Heart right ventricle (tissue), 16 donors: ENCODE results near the gene JOSD2. TPM values are rescaled to one million over a fixed set of nuclear protein-coding genes. Genes with fewer than 3 reads are reported as not detected.

Experiments
- ATAC-seq, 8 donors: fragments of 200-7000 bp; cut with Tn5 transposase; one replicate each; pipeline ENCODE4 v1.9.1; 2020; ENCODE audit warnings: mild to moderate bottlenecking in 8 of 8, moderate library complexity in 8 of 8, moderate number of reproducible peaks in 1 of 8
- DNase-seq, 2 donors: peaks; one replicate each; pipeline ENCODE4 v3.0.0-alpha.2; 2020
- H3K27ac ChIP-seq, 10 donors: fragments of 200-600 bp; sonication (generic) in 2 of 10; one replicate each; pipeline versions ENCODE4 v1.5.0 to v1.8.0; 2020 to 2022; ENCODE audit warnings: mild to moderate bottlenecking in 3 of 10
- H3K27me3 ChIP-seq, 7 donors: fragments of 200-600 bp; one replicate each; pipeline ENCODE4 v1.8.0; 2021 to 2022; ENCODE audit warnings: mild to moderate bottlenecking in 2 of 7
- H3K36me3 ChIP-seq, 9 donors: fragments of 200-600 bp; sonication (generic) in 1 of 9; one replicate each; pipeline versions ENCODE4 v1.5.0 to v1.8.0; 2020 to 2022; ENCODE audit warnings: mild to moderate bottlenecking in 2 of 9
- H3K4me1 ChIP-seq, 9 donors: fragments of 200-600 bp; sonication (generic) in 1 of 9; one replicate each; pipeline versions ENCODE4 v1.5.0 to v1.8.0; 2020 to 2022; ENCODE audit warnings: mild to moderate bottlenecking in 4 of 9
- H3K4me3 ChIP-seq, 10 donors: fragments of 200-600 bp; sonication (generic) in 2 of 10; one replicate each; pipeline versions ENCODE4 v1.5.0 to v1.8.0; 2020 to 2022; ENCODE audit warnings: mild to moderate bottlenecking in 7 of 10, moderate library complexity in 2 of 10
- H3K9me3 ChIP-seq, 11 donors: fragments of 200-600 bp in 10 of 11; sonication (generic) in 2 of 11; one replicate each; pipeline versions ENCODE4 v1.5.0 to v1.8.0; 2013 to 2022; ENCODE audit warnings: mild to moderate bottlenecking in 2 of 11, control low read depth in 1 of 11, moderate library complexity in 1 of 11
- CTCF ChIP-seq, 9 donors: fragments of 200-600 bp; sonication (generic) in 2 of 9; IDR thresholded peaks; one replicate each; pipeline versions ENCODE4 v1.5.0 to v1.8.0; 2021 to 2022; ENCODE audit warnings: antibody characterized with exemption in 9 of 9, mild to moderate bottlenecking in 5 of 9, moderate library complexity in 1 of 9
- WGBS, 2 donors: extraction: QIAGEN DNeasy Blood & Tissue Kit; methylation state at CpG; one replicate each; pipeline ENCODE4 v1.1.7; 2013; ENCODE audit warnings: inconsistent platforms in 1 of 2; 5-methylcytosine and 5-hydroxymethylcytosine counted together
- intact Hi-C, 10 donors: fragments of 100-400 bp; cut with DNase I; formaldehyde crosslinking; loops; one replicate each; pipeline versions ENCODE4 v1.11.1 to v1.14.2; 2022
- polyA plus RNA-seq, 2 donors: library from polyadenylated mRNA; stranded (reverse); fragments of 200-250 nt; gene quantifications; one replicate each; pipeline ENCODE4 v1.2.3, GENCODE V29; 2013
- total RNA-seq, 10 donors: library from RNA; stranded (reverse); fragmentation: NEBNext Ultra II Directional in 3 of 10; extraction: Animal tissue kit (Norgen Biotek cat#: 25700) in 3 of 10; gene quantifications; one replicate each; pipeline versions ENCODE4 v1.2.1 to v1.2.4, GENCODE V29; 2021 to 2023
- donor health status: Arrhythmogenic right ventricular cardiomyopathy.
- donor health status: ischemic (EF 13 %, LVEDD 7.1; RV severe dilation, severe dysfunction).
- donor health status: healthy with polysubstance abuse.
- donor health status: DM: no; HTN: yes; CAD: no.
- donor health status: DM: no; HTN: no; CAD: no.
- donor health status: ischemic (EF 25% LVEDD 6.9; RV normal size, moderate dysfunction).
- donor health status: ischemic (EF 25% LVEDD 5.7; RV mildly dilated, moderate dysfunction).
- donor health status: healthy.
- donor health status: DM: yes; HTN: yes; CAD: no.
- donor health status: Ischemic cardiomyopathy.
- donor health status: ischemic (EF 35%, LVEDD 5.7; RV mildly dilated, moderate dysfunction).
- donor health status: nonischemic (EF 11% LVEDD 7.7; RV severe dilation, severe dysfunction).
- donor health status: DM: yes; HTN: yes; CAD: no.
- donor health status: PGD.
- donor health status: ischemic (EF 29% LVEDD 5.4; RV normal size, mild dysfunction).
- donor health status: nonischemic (EF 23%, LVEDD 6.1; RV moderate dilation, normal function).

Gene JOSD2
- total and polyA plus RNA-seq, 12 donors = 13.3 to 69.6 (median 31.0) TPM

- intact Hi-C loops = no loop called here
- Histone ChIP-seq H3K4me1 (peaks cover 0 to 20% (median 10%) of the 10 kb centered on the region in 9 donors), H3K36me3 (no peaks in the 10 kb centered on the region), H3K27ac (peak overlapping the region in 1 of 10 donors; percentile 9), H3K27me3 (peaks cover 0 to 63% (median 39%) of the 10 kb centered on the region in 7 donors), H3K9me3 (no peaks in the 10 kb centered on the region), H3K4me3 (peak overlapping the region in 6 of 10 donors; percentile 44 to 55 (median 50))
- TF ChIP-seq CTCF (IDR thresholded peaks at IDR 0.05) = no peak
- WGBS, 2 donors = 22 to 25% methylated on average over 19 to 20 of the region's 20 CpGs
- ATAC-seq = no peak
- DNase-seq = no peak
These were observed 46.1 kb upstream of the JOSD2 start for GRCh38 chr19:50557009-50557613.

- peak; percentile 64 to 88 (median 80) for ATAC-seq
- Histone ChIP-seq H3K4me3 (peak overlapping the region in 9 of 10 donors; percentile 11 to 55 (median 48)), H3K27me3 (peaks cover 0 to 67% (median 45%) of the 10 kb centered on the region in 7 donors), H3K4me1 (peaks cover 0 to 20% (median 10%) of the 10 kb centered on the region in 9 donors), H3K9me3 (no peaks in the 10 kb centered on the region), H3K36me3 (no peaks in the 10 kb centered on the region), H3K27ac (peak overlapping the region in 2 of 10 donors; percentile 9 to 48)
- TF ChIP-seq CTCF (IDR thresholded peaks at IDR 0.05) = peak; percentile 49 to 83 (median 75)
- 0 to 1% methylated on average over 32 to 39 of the region's 39 CpGs for WGBS, 2 donors
- intact Hi-C loops = no loop called here
- DNase-seq = peak; percentile 76 to 87
These were observed 45.5 kb upstream of the JOSD2 start for GRCh38 chr19:50556282-50557008.

- Histone ChIP-seq H3K4me3 (peak overlapping the region in 9 of 10 donors; percentile 11 to 55 (median 48)), H3K4me1 (peaks cover 0 to 16% (median 10%) of the 10 kb centered on the region in 9 donors), H3K27ac (no peak overlapping the region), H3K36me3 (no peaks in the 10 kb centered on the region), H3K9me3 (no peaks in the 10 kb centered on the region), H3K27me3 (peaks cover 0 to 74% (median 50%) of the 10 kb centered on the region in 7 donors)
- DNase-seq = peak in 1 of 2 donors; percentile 39
- intact Hi-C loops = no loop called here
- 35 to 36% methylated on average over 27 to 28 of the region's 28 CpGs for WGBS, 2 donors
- no peak for TF ChIP-seq CTCF (IDR thresholded peaks at IDR 0.05)
- ATAC-seq = peak in 4 of 8 donors; percentile 3 to 22 (median 8)
These were observed 44.7 kb upstream of the JOSD2 start for GRCh38 chr19:50555450-50556281.

- ATAC-seq = no peak
- intact Hi-C loops = no loop called here
- H3K4me3 ChIP-seq = no peak overlapping the region
- WGBS, 2 donors = 83% methylated on average over 12 of the region's 12 CpGs
- no peak overlapping the region for H3K27ac ChIP-seq
- H3K9me3 ChIP-seq = no peaks in the 10 kb centered on the region
- TF ChIP-seq CTCF (IDR thresholded peaks at IDR 0.05) = no peak
- DNase-seq = no peak
- no peaks in the 10 kb centered on the region for H3K36me3 ChIP-seq
- H3K4me1 ChIP-seq = peaks cover 0 to 13% (median 10%) of the 10 kb centered on the region in 9 donors
- H3K27me3 ChIP-seq = peaks cover 0 to 81% (median 55%) of the 10 kb centered on the region in 7 donors
These were observed 44.0 kb upstream of the JOSD2 start for GRCh38 chr19:50555033-50555432.
